GM18507 (cell line): ENCODE results near the gene MPZL1.
A peak's percentile ranks its signal among the peaks of the same experiment; 100 is the strongest.
"Not testable (repeated sequence)": the region's sequence is repeated elsewhere in the genome, so short reads cannot be mapped to it uniquely, and the experiment has no call there.

Experiments
- DNase-seq: peaks from one replicate; pipeline ENCODE4 v3.0.0; 2011; ENCODE audit warnings: low read depth; ENCODE audit not compliant: insufficient read length; ENCODE audit errors: extremely low spot score
- FAIRE-seq: peaks from 2 replicates; lab custom pipeline; 2011; peaks lifted over from hg19 to GRCh38; lab: Jason Lieb, UNC

Gene MPZL1

GRCh38 chr1:167797015-167797414, 75.2 kb downstream of the MPZL1 start:
- no peak for DNase-seq
- no peak for FAIRE-seq

GRCh38 chr1:167798952-167799351, 77.2 kb downstream of the MPZL1 start:
- FAIRE-seq, result no peak

GRCh38 chr1:167799747-167800146, 78.0 kb downstream of the MPZL1 start:
- FAIRE-seq (no peak), DNase-seq (no peak)

More at GRCh38 chr1:167798952-167799351, 77.2 kb downstream of the MPZL1 start:
- DNase-seq, result no peak

- DNase-seq (no peak), FAIRE-seq (no peak)
Observed at GRCh38 chr1:167800251-167800650, 78.5 kb downstream of the MPZL1 start.

GRCh38 chr1:167802235-167802634, 80.5 kb downstream of the MPZL1 start:
- no peak for DNase-seq
- FAIRE-seq, result no peak

- DNase-seq (peak; percentile 84), FAIRE-seq (peak; percentile 95)
Observed at GRCh38 chr1:167803358-167804207, 81.8 kb downstream of the MPZL1 start.

- FAIRE-seq (no peak), DNase-seq (no peak)
Observed at GRCh38 chr1:167805041-167805556, 83.3 kb downstream of the MPZL1 start.

- not testable (repeated sequence) for DNase-seq, FAIRE-seq
Observed at GRCh38 chr1:167806235-167806634, 84.5 kb downstream of the MPZL1 start.

GRCh38 chr1:167806676-167807075, 84.9 kb downstream of the MPZL1 start:
- FAIRE-seq, result not testable (repeated sequence)

GRCh38 chr1:167808104-167808503, 86.3 kb downstream of the MPZL1 start:
- DNase-seq (no peak), FAIRE-seq (no peak)

More at GRCh38 chr1:167806676-167807075, 84.9 kb downstream of the MPZL1 start:
- not testable (repeated sequence) for DNase-seq

- DNase-seq (no peak), FAIRE-seq (no peak)
Observed at GRCh38 chr1:167808690-167809089, 86.9 kb downstream of the MPZL1 start.

- FAIRE-seq (no peak), DNase-seq (no peak)
Observed at GRCh38 chr1:167812972-167813371, 91.2 kb downstream of the MPZL1 start.

- DNase-seq (no peak), FAIRE-seq (no peak)
Observed at GRCh38 chr1:167815650-167816049, 93.9 kb downstream of the MPZL1 start.

- FAIRE-seq, result peak; percentile 54
Observed at GRCh38 chr1:167819849-167820683, 98.3 kb downstream of the MPZL1 start.

GRCh38 chr1:167820684-167821355, 99.0 kb downstream of the MPZL1 start:
- DNase-seq, result no peak
- FAIRE-seq, result no peak

More at GRCh38 chr1:167819849-167820683, 98.3 kb downstream of the MPZL1 start:
- no peak for DNase-seq

GRCh38 chr1:167821356-167821685, 99.5 kb downstream of the MPZL1 start:
- DNase-seq (no peak), FAIRE-seq (no peak)

- FAIRE-seq, result no peak
Observed at GRCh38 chr1:167821969-167822685, 100.3 kb downstream of the MPZL1 start.

GRCh38 chr1:167824163-167824794, 102.5 kb downstream of the MPZL1 start:
- DNase-seq, result no peak
- no peak for FAIRE-seq

More at GRCh38 chr1:167821969-167822685, 100.3 kb downstream of the MPZL1 start:
- DNase-seq, result no peak
